ENCODE measurements around the gene SNRPA.

GRCh38 chr19:40775632-40776022, 24.6 kb downstream of the SNRPA start:
- TF ChIP-seq, protein P1, sequence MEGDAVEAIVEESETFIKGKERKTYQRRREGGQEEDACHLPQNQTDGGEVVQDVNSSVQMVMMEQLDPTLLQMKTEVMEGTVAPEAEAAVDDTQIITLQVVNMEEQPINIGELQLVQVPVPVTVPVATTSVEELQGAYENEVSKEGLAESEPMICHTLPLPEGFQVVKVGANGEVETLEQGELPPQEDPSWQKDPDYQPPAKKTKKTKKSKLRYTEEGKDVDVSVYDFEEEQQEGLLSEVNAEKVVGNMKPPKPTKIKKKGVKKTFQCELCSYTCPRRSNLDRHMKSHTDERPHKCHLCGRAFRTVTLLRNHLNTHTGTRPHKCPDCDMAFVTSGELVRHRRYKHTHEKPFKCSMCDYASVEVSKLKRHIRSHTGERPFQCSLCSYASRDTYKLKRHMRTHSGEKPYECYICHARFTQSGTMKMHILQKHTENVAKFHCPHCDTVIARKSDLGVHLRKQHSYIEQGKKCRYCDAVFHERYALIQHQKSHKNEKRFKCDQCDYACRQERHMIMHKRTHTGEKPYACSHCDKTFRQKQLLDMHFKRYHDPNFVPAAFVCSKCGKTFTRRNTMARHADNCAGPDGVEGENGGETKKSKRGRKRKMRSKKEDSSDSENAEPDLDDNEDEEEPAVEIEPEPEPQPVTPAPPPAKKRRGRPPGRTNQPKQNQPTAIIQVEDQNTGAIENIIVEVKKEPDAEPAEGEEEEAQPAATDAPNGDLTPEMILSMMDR (IDR thresholded peaks at IDR 0.05; ENCODE audit: low read depth, low read length), result no peak
- no peak for TF ChIP-seq POLR2A (IDR thresholded peaks at IDR 0.05; ENCODE audit: extremely low read depth, insufficient read length)

Measured in NB4 (cell line).